GM13977 (cell line): ENCODE data around the gene LGR6.

Experiments
- DNase-seq: peaks from one replicate; pipeline ENCODE4 v3.0.0; 2012; ENCODE audit warnings: low spot score
- in situ Hi-C: fragments of 300-500 bp; cut with MboI; formaldehyde crosslinking; loops from one replicate; pipeline ENCODE4 v1.12.0; 2022; ENCODE audit warnings: low sequenced_read_pairs, low pct_unique_long_range_greater_than_20kb, mixed read lengths, inconsistent platforms; ENCODE audit not compliant: unreplicated experiment
- TF ChIP-seq, protein P1 (sequence below): IDR thresholded peaks from 2 replicates; pipeline ENCODE4 v1.5.1; 2012; ENCODE audit warnings: mild to moderate bottlenecking, control low read depth; ENCODE audit not compliant: insufficient read depth; ENCODE audit errors: extremely low read depth, missing control alignments

The LGR6 gene

DNA sequence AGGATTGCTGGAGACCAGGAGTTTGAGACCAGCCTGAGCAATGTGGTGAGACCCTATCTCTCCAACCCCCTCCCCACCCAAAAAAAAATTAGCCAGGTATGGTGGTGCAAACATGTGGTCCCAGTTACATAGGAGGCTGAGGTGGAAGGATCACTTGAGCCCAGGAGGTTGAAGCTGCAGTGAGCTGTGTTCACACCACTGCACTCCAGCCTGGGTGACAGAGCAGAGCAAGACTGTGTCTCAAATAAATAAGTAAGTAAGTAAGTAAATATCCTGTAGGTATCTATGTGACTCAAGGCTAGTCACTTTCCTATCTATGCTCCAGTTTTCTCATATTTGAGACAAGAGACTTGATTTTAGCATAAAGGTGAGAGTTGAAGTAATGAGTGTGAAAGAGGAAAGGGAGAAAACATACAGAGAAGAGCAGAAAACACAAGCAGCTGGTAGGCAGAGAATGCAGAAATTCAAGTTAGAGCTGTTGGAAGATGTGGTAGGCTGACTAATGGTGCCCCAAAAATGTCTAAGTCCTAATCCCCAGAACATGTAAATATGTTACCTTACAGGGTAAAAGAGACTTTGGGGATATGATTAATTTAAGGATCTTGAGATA is 162.4 kb downstream of the LGR6 start:
- TF ChIP-seq, protein P1, sequence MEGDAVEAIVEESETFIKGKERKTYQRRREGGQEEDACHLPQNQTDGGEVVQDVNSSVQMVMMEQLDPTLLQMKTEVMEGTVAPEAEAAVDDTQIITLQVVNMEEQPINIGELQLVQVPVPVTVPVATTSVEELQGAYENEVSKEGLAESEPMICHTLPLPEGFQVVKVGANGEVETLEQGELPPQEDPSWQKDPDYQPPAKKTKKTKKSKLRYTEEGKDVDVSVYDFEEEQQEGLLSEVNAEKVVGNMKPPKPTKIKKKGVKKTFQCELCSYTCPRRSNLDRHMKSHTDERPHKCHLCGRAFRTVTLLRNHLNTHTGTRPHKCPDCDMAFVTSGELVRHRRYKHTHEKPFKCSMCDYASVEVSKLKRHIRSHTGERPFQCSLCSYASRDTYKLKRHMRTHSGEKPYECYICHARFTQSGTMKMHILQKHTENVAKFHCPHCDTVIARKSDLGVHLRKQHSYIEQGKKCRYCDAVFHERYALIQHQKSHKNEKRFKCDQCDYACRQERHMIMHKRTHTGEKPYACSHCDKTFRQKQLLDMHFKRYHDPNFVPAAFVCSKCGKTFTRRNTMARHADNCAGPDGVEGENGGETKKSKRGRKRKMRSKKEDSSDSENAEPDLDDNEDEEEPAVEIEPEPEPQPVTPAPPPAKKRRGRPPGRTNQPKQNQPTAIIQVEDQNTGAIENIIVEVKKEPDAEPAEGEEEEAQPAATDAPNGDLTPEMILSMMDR = no peak
- in situ Hi-C loops = no loop called here
- DNase-seq = no peak

DNA sequence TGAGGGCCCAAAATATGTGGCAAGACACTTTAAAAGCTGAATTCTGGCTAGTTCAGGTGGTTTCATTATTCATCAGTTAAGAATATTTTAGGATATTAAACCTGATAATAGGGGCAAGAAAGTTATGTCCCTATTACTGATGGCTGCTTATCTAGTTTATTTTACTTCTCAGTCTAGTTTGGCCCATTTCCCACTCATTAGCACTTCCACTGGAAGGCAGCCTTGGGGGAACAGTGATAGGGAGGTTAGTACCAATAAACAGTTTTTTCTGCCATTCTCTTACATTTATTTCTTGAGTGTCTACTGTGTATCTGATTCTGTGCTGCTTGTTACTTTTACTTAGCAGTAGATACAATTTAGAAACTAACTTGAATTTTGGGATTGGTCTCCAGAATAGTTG is 163.9 kb downstream of the LGR6 start:
- in situ Hi-C loops = no loop called here
- no peak for DNase-seq
- TF ChIP-seq, protein P1 = no peak

DNA sequence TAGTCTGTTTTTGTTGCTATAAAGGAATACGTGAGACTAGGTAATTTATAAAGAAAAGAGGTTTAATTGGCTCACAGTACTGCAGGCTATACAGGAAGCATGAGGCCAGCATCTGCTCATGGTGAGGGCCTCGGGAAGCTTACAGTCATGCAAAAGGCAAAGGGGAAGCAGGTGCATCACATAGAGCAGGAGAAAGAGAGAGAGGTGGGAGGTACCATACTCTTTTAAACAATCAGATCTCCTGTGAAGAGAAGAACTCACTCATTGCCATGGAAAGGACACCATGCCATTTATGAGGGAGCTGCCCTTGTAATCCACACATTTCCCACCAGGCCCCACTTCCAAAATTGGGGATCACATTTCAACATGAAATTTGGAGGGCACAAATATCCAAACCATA is 167.6 kb downstream of the LGR6 start:
- no peak for DNase-seq
- in situ Hi-C loops = no loop called here
- TF ChIP-seq, protein P1 = no peak

DNA sequence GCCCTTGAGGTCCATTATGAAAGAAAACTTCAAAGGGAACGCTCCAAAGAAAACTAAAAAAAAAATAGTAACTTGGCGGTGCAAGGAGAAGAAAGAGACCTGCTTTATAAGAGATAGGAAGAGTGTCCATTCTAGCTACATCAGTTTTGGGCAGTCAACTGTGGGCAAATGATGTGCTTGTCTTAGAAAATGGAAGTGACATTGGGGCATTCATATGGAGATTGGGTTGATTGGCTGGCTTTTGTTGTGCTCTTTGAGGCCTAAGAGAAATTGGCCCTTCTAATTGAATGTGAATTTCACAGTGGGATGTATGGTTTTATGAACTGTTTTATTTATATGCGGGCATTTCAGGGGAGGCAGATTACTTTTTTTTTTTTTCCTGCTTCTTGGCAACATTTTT is 168.1 kb downstream of the LGR6 start:
- no peak for DNase-seq
- TF ChIP-seq, protein P1 = no peak

DNA sequence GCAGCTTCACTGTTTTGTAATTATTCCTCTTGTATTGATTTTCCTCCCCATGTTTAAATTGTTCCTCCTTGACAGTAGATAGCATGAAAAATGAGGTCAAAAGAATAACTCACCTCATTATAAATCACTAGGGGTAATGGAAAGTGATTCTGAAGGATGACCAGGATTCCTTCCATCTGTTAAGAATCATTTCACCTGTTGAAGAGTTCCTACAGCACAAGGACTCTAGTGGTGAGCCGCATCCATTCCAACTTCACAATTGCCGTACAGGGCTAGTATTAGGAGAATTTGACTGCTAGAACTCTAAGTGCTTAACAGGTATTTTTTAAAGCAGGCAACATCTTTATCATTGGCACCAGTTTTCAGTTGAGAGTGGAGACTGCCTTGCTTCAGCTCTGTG is 168.6 kb downstream of the LGR6 start:
- TF ChIP-seq, protein P1 = no peak
- DNase-seq = no peak
- in situ Hi-C loops = no loop called here

More for the DNA sequence above, 168.1 kb downstream of the LGR6 start:
- in situ Hi-C loops = no loop called here

DNA sequence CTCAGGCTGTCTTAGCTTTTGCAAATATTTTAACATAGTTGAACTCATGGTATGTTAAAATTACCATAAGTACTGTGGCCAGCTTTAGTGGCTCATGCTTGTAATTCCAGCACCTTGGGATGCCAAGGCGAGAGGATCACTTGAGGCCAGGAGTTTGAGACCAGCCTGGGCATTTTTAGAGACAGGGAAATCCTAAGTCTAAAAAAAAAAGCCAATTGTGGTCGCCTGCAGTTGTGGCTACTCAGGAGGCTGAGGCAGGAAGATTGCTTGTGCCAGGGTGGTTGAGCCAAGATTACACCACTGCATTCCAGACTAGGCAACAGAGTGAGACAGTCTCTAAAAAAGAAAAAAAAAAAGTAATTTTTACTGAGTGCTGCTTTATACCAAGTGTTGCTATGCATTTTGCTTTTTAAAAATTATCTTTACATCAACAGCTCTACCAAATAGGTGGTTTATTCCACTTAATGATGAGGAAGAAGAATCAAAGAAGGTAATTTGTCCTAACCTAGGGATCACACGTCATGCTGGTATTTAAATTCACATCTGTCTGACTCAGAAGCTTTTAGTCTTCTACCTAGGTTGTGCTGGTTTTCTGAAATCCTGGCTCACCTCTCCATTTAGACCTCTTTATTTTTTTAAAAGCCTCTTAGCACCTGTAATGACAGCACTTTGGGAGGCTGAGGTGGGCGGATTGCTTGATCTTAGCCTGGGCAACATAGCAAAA is 171.7 kb downstream of the LGR6 start:
- no peak for DNase-seq
- in situ Hi-C loops = no loop called here

More for the DNA sequence above, 171.7 kb downstream of the LGR6 start:
- TF ChIP-seq, protein P1 = no peak
